GM03348 (cell line): ENCODE results near the gene COMT.
A peak's percentile ranks its signal among the peaks of the same experiment; 100 is the strongest.

Experiments used
- DNase-seq: peaks from one replicate; pipeline ENCODE4 v3.0.0; 2012; ENCODE audit warnings: low spot score

Gene COMT

GRCh38 chr22:19970479-19971275 is 29.1 kb downstream of the COMT start:
- peak; percentile 90 for DNase-seq

GRCh38 chr22:19971276-19972124 is 29.9 kb downstream of the COMT start:
- no peak for DNase-seq

DNA sequence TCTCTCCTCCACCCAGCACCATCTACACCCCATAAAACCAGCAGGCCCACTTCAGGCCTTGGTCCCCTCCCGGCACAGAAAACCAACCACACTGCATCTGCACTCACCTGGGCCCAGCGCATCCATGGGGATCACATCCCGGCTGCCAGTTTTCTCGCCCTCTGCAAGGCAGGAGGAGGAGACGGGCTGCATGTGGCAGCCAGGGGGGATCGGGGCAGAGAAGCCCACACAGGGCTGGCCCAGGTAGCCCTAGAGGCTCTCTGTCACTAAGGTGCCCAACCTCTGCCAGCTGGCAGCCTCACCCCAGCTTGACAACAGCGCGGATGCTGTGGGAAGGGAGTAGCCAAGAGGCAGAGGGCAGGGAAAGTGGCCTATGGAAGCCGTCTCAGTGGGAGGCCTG is 30.7 kb downstream of the COMT start:
- DNase-seq = no peak

GRCh38 chr22:19972652-19973550 is 31.3 kb downstream of the COMT start:
- no peak for DNase-seq

DNA sequence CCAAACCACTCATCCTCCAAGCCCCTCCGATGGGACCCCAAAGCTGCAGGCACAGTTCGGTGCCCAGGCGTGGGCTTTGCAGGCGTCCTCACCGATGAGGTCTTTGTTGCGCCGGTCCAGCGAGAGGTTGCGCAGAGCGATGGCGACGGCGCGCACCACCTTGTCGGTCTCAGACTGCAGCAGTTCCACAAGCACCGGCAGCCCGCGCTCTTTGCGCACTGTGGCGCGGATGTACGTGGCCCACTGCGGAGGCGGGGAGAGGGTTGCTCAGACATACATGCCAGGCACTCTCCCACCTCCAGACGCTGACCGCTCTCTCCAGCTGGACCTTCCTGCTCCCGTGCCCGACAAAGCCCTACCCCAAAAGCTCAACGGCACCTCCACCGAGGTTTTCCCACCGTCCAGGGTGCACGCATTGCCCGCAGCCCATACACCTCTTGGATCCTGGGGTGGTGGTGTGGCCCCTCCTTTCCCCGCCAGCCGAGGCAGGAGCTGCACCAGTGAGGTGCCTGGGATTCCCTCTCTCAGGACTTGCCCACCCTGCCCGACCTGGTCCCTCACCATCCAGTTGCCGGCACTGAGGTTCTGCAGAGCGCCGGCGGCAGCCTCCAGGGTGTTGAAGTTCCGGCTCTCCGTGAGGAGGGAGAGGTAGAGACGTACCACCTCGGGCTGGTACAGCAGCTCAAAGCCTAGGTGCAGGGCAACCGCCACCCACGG is 32.1 kb downstream of the COMT start:
- no peak for DNase-seq

DNA sequence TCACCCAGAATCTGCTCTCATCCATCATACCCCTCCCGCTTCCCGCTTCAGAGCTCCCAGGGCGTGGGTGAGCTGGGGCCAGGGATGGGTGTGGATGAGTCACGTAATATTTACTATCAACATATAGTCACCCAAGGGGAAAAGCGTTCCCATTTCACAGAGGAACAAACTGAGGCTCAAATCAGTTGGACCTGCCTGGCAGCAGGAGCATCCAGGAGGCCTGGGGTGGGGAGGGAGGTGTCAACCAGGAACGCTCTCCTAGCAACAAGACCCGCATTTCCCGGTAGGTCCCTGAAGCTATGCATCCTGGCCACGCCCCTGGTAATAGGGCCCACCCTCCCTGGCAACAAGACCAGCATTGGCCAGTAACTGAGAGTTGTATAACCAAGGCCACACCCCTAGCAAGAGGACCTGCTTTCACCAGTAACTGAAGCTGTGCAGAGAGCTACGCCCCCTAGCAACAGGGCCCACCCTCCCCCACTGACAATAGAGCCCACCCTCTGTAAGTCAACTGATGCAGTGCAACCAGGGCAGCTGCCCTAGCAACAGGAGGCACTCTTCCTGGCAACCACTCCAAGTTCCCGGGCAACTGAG is 32.8 kb downstream of the COMT start:
- peak; percentile 69 for DNase-seq

DNA sequence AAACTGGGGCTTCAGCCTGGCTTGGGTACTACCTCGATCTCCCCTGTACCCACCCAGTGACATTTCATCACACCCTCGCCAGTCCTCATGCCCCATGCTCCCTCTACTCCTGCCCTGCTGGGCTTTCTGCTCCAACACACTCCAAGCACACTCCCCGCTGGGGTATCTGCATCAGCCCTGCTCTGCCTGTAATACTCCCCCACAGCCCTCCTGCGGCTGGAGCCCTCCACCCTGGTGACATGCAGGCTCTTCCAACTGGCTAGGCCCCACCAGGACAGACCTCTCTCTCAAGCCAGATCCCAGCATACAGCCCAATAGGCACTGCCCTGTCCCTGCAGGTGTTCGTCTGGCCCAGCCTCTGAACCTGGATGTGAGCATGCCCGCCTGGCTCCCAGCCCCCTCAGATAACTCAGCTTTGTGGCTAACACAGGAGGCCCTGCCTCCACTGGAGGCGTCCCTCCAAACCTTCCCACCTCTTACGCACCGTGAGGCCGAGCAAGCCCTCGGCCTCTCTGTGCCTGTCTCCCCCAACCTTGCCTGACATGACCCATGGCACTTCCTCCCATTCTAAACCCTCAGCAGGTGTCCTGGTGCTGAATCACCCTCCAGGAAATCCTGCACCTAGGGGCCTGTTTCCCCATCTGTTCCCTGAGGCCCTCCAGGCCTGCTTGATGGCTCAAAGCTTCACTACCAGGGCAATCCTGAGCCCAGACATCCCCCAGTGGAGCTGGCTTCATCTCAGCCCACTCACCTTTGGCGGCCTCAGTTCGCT is 33.5 kb downstream of the COMT start:
- no peak for DNase-seq

DNA sequence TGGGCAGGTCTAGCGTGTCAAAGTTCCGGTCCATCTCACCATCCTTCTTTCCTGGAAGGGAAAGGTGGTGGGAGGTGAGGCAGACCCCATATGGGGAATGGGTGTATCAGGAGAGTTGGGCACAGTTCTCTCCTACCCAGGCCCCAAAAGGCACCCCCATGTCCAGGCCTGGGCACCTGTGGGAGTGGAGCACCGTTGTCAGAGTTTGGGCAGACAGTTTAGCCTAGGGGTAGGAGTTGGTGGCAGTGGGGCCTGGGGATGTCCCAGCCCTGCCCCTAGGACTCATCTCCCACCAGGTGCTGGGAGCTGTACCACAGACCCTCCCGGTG is 34.1 kb downstream of the COMT start:
- DNase-seq = no peak

DNA sequence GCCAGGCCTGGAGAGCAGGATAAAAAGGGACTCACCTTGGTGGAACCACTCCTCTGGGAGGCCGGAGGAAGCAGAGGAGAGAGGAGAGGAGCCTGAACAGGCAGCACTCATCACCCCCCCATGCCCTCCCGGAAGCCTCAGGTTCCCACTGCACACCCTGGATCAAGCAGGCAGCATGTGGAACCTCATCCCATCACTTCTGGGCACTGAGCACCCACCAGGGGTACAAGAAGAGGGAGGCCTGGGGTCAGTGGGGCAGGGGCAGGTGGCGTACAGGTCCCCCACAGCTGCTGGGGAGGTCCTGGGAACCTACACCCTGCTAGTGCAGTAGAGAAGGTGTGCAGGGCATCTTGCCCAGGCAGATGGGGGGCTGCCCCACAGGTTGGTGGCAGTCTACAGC is 35.1 kb downstream of the COMT start:
- no peak for DNase-seq

DNA sequence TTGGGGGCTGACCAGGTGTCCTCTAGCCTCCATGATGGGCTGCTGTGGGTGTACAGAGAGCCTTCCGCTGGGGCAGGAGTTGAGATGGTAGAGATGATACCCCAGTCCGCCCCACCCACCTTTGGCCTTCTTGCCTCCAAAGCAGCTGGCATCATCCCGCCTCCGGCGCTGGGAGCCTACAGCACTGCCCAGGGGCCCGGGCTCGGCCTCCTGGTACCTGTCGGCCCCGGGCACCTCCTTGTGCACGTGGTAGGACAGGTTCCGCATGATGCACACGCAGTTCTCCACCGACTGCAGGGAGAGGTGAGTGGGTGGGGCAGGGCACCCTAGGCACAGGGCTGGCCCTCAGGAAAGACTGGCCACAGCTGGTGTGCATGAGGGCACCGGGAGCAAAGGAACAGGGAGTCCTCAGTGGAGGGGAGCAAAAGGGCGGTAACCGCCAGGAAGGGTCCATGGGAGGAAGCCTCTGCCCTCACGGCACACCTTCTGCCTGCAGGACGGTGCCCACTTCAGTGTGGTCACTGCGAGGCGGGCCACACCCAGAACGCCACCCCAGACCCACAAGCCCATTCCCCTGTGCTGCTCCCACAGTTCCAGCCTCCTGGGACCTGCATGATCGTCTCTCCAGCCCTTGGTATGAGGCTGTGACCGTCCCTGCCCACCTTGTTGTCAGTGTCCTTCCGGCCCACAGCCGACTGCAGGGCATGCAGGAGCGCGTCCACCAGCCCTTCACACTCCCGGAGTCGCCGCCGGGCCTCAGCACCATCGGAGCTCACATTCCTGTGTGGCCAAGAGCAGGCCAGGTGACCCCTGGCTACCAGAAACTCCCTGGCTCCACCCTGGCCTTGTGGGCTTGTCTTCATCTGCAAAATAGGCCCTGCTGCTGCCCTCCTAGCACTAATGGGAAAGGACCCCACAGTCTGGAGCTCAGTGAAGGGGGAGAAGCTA is 36.0 kb downstream of the COMT start:
- DNase-seq = no peak

GRCh38 chr22:19978748-19979147 is 37.2 kb downstream of the COMT start:
- DNase-seq = no peak

DNA sequence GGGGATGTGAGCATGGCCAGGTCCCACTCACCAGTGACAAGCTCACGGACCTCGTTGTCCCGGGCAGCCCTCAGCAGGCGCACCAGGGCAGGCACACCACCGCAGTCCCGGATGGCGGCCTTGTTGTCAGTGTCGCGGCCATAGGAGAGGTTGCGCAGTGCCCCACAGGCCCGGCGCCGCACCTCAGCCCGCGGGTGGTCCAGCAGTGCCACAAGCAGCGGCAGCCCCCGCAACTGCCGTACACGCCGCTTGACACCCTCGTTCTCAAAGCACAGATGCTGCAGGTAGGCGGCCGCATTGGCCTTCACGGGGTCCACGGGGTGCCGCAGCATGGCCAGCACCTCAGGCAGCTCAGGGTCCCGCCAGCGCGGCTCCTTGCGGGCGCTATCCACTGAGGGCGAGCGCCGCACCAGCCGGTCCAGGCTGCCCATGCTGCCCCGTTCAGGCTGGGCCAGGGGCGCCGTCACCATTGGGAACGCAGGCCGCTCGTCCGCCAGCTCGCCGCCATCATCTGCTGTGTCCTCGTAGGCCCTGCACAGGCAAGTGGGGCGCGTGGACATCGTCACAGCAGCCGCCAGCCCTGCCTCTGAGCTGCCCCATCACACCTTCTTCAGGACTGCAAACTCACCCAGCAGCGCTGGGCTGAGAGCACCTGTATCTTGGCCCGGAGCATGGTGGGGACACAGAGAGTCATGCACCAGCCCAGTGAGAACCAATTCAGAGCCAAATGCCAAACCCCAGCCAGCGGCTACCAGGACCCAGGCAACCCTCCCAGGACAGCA is 38.3 kb downstream of the COMT start:
- no peak for DNase-seq

DNA sequence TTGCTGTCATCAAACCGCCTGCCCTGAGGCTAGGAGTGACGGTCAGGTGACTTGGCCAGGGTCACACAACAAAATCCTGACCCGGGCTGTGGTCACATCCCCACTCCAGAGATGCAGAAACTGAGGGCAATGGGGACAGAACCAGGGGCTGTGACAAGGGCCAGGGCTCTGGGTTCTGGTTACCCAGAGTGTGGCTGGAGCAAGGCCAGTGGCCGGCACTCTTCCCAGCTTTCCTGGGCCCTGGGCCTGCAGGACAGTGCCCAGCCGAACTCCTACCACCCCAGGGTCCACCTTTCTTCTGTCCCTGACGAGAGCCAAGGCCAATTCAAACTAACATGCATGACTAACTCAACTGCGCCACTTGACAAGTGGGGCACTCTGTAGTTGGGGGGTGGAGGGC is 39.2 kb downstream of the COMT start:
- DNase-seq = no peak

DNA sequence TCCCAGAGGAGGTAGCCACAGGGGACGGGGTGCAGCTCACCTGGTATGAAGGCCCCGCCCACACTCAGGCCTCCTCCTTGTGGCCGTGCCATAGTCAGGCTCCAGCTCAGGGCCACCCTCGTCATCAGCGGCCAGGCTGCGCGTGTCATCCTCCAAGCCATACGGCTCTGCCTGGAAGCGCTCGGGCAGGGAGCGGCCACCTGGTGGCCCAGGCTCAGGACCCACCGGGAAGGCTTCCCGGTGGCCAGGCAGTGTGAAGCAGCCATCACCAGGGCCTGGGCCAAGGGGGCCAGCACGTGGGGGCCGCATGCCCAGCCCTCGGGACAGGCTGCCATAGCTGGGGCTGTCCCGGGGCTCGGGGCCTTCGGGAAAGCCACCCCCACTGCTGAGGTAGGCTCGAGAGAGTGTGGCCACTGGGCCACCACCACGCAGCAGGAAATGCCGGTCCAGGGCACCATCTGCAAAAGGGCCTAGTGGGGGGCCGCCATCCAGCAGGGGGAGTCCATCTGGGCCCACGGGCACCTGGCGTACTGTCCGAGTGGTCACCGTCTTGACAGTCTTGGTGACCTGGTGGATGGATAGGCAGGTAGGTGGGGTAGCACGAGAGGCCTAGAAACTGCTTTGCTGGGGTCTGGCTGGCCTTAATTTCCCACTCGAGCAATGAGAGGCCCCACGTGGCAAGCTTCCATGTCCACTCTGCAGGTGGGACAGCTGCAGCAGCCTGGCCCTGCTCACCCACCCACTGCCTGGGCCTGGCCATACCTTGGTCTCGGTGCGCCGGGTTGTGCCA is 39.8 kb downstream of the COMT start:
- no peak for DNase-seq

DNA sequence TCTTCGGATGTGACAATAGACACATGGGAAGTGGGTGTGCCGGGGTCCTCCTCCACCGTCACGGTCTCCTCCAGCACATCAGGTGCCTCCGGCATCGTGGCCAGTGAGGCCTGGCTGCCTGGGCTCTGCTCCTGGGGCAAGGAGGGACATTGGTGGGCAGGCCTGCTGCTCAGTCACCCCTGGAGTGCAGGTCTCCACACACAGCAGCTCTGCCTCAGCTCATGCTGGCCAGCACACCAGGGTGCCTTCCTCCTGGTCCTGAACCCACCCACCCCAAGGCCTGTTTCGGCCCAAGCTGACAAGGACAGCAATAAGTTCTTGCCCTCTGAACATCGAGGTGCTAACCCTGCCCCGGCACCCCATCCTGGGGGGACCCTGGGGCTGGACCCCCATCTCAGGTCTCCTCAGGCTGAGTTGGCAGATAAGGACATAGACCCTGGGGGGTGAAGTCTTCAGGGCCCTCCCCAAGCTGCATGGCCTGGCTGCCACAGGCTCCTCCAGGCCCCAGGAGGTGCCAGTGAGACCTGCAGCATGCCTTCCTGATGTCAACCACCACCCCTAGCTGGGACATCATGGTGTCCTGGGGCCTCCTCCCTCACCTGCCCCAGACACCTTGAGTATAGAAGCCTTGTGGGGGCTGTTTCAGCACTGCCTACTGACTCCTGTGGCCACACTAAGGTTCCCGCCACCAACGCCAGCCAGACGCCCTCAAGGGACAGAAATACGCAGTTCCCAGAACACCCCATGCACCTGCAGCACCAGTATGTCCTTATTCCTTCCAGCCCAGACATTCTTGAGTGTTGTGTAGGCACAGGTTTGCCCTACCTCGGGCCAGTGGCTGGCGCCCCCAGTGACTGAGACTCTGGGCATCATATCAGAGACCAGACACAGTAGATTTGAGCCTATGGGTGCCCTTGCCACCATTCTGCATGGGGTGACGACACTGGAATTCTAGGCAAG is 40.7 kb downstream of the COMT start:
- DNase-seq = no peak

DNA sequence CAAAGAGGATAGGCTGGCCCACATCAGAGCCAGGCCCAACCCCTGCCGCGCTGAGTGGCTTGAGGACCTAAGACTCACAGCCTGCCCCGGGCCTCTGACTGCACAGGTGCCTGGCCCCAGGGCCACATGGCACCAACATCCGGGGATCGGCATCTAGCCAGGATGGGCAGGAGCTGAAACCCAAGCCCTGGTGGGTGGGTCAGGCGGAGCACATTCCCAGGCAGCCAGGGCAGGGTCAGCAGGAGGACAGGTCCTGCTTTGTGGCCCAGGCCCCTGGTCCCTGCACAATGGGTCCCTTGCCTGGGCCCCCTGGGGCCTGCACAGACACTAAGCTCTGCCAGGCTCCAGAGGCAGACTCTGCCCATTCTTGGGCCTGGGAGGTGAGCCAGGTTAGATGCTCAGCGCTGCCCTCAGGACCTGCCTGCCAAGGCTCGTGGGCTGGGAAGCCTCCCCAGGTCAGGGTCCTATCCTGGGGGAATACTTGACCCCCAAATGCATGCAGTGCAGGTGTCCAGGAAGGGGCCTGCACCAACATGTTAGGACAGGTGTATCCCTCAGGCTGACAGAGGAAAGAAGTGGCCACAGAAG is 41.5 kb downstream of the COMT start:
- no peak for DNase-seq
